ENCODE measurements around the gene GDPD1. TPM values are rescaled to one million over a fixed set of nuclear protein-coding genes. Genes with fewer than 3 reads are reported as not detected.

GDPD1 gene
- total RNA-seq, 1 experiment from 2014 or later: 2.6 TPM

DNA sequence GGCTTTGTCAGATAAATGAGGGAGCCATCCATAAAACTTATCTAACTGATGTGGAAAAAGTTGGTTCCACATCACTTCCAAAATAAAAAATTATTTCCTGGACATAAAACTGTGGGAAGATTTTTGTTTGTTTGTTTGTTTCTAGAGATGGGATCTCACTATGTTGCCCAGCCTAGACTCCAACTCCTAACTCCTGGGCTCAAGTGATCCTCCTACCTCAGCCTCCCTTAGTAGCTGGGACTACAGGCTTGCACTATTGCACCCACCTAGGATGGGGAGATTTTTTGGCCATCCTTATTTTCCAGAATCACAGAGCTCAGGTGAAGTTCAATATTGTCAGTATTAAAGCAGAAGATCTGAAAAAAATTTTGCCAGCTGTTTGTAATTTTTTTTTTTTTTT lies 34.3 kb upstream of the GDPD1 start:
- H3K9me3 Mint-ChIP-seq: no peaks in the 10 kb centered on the region

More for the DNA sequence above, 34.3 kb upstream of the GDPD1 start:
- no peak overlapping the region for H3K4me2 ChIP-seq (ENCODE audit: insufficient read depth, insufficient read length, low read length)
- no peak for DNase-seq
- no peak overlapping the region for H4K5ac ChIP-seq (ENCODE audit: insufficient read length, low read depth, low read length)
- H4K91ac ChIP-seq (ENCODE audit: insufficient read length, low read depth, low read length): no peak overlapping the region
- H3K56ac ChIP-seq (ENCODE audit: insufficient read length, low read depth, low read length): no peak overlapping the region
- H2BK120ac ChIP-seq (ENCODE audit: low read depth, low read length, poor library complexity, severe bottlenecking): no peak overlapping the region
- no peaks in the 10 kb centered on the region for H4K20me1 ChIP-seq (ENCODE audit: control insufficient read depth, insufficient read depth, insufficient read length)
- no peak overlapping the region for H3K4ac ChIP-seq (ENCODE audit: low read depth, low read length)
- no peak overlapping the region for H2AFZ ChIP-seq (ENCODE audit: low read length)
- Mint-ChIP-seq H3K4me3 (no peak overlapping the region), H3K27me3 (ENCODE audit: low read depth) (no peaks in the 10 kb centered on the region), H3K4me1 (no peaks in the 10 kb centered on the region), H3K36me3 (ENCODE audit: insufficient read depth in 1 of 3, low read depth in 3 of 3) (peaks cover 26 to 62% (median 60%) of the 10 kb centered on the region in 3 experiments), H3K27ac (no peak overlapping the region)
- H2BK15ac ChIP-seq (ENCODE audit: low read depth, low read length): no peak overlapping the region
- no peaks in the 10 kb centered on the region for H3K4me1 ChIP-seq (ENCODE audit: insufficient read depth, low read length)
- no peak overlapping the region for H3K14ac ChIP-seq (ENCODE audit: insufficient read depth, low read length)
- no peak overlapping the region for H3K27ac ChIP-seq (ENCODE audit: insufficient read length, low read depth, low read length)
- no peaks in the 10 kb centered on the region for H3K27me3 ChIP-seq (ENCODE audit: insufficient read depth, low read length)
- no peaks in the 10 kb centered on the region for H3K23me2 ChIP-seq (ENCODE audit: insufficient read length, low read depth, low read length, poor library complexity, severe bottlenecking)
- H3K18ac ChIP-seq (ENCODE audit: insufficient read length, low read depth, low read length): no peak overlapping the region
- H3K79me2 ChIP-seq (ENCODE audit: insufficient read depth, low read length): no peaks in the 10 kb centered on the region; the same call in 1 of the 2 replicates
- H2BK5ac ChIP-seq (ENCODE audit: insufficient read length, low read length): no peak overlapping the region
- no peak overlapping the region for H2BK20ac ChIP-seq (ENCODE audit: low read depth, low read length, poor library complexity, severe bottlenecking)
- no peak for TF ChIP-seq CTCF (conservative IDR thresholded peaks at IDR 0.05)
- no peaks in the 10 kb centered on the region for H3K9me3 ChIP-seq (ENCODE audit: control insufficient read depth, low read depth, low read length)
- no peak overlapping the region for H3T11ph ChIP-seq (ENCODE audit: low read length)
- no peaks in the 10 kb centered on the region for H3K79me1 ChIP-seq (ENCODE audit: insufficient read depth, low read depth, low read length, poor library complexity, severe bottlenecking)
- H2AK5ac ChIP-seq (ENCODE audit: insufficient read length, low read length): no peak overlapping the region
- no peak overlapping the region for H2BK12ac ChIP-seq (ENCODE audit: insufficient read length, low read depth, low read length)
- no peak overlapping the region for H4K8ac ChIP-seq (replicated peaks; ENCODE audit: insufficient read length, low read depth, low read length)
- H3K9ac ChIP-seq (ENCODE audit: extremely low read depth, insufficient read length, low read length): no peak overlapping the region
- no peak overlapping the region for H3K23ac ChIP-seq (ENCODE audit: insufficient read length, low read depth, low read length)
